Epidermal melanocyte (primary cell): Measurements from ENCODE around the gene PFKFB4.
A peak's percentile ranks its signal among the peaks of the same experiment; 100 is the strongest.
"Not testable (repeated sequence)": the region's sequence is repeated elsewhere in the genome, so short reads cannot be mapped to it uniquely, and the experiment has no call there.

Experiments
- DNase-seq: peaks from one replicate; pipeline ENCODE4 v3.0.0; 2011; ENCODE audit warnings: low spot score; ENCODE audit not compliant: insufficient read length

Gene PFKFB4

GRCh38 chr3:48532977-48533337 lies 23.6 kb downstream of the PFKFB4 start:
- DNase-seq: no peak

GRCh38 chr3:48532271-48532976 lies 24.2 kb downstream of the PFKFB4 start:
- DNase-seq: no peak

- not testable (repeated sequence) for DNase-seq
These were observed 25.9 kb downstream of the PFKFB4 start for GRCh38 chr3:48530701-48531100.

- no peak for DNase-seq
These were observed 27.8 kb downstream of the PFKFB4 start for GRCh38 chr3:48528754-48529153.

- DNase-seq: no peak
These were observed 28.6 kb downstream of the PFKFB4 start for GRCh38 chr3:48528048-48528447.

- no peak for DNase-seq
These were observed 31.6 kb downstream of the PFKFB4 start for GRCh38 chr3:48524970-48525369.

GRCh38 chr3:48521635-48522034 lies 35.0 kb downstream of the PFKFB4 start:
- no peak for DNase-seq

- no peak for DNase-seq
These were observed 37.3 kb downstream of the PFKFB4 start for GRCh38 chr3:48519277-48519643.

GRCh38 chr3:48518638-48519276 lies 37.8 kb downstream of the PFKFB4 start:
- no peak for DNase-seq

GRCh38 chr3:48518069-48518468 lies 38.5 kb downstream of the PFKFB4 start:
- DNase-seq: no peak

- no peak for DNase-seq
These were observed 40.0 kb downstream of the PFKFB4 start for GRCh38 chr3:48516571-48516970.

GRCh38 chr3:48514431-48515227 lies 42.0 kb downstream of the PFKFB4 start:
- no peak for DNase-seq

GRCh38 chr3:48511551-48511950 lies 45.1 kb downstream of the PFKFB4 start:
- DNase-seq: no peak

GRCh38 chr3:48507256-48508061 lies 49.1 kb downstream of the PFKFB4 start:
- DNase-seq: no peak

- DNase-seq: no peak
These were observed 50.6 kb downstream of the PFKFB4 start for GRCh38 chr3:48505968-48506504.

- no peak for DNase-seq
These were observed 51.5 kb downstream of the PFKFB4 start for GRCh38 chr3:48505146-48505545.

GRCh38 chr3:48504051-48504946 lies 52.3 kb downstream of the PFKFB4 start, which contains the start of gene SHISA5:
SHISA5 (minus strand) TSS chr3:48504174; CDS start chr3:48504094, 80 bp downstream.
- peak; percentile 43 for DNase-seq

GRCh38 chr3:48503401-48504050 lies 53.1 kb downstream of the PFKFB4 start:
- DNase-seq: no peak

GRCh38 chr3:48502728-48503168 lies 53.9 kb downstream of the PFKFB4 start:
- no peak for DNase-seq

- no peak for DNase-seq
These were observed 54.5 kb downstream of the PFKFB4 start for GRCh38 chr3:48502121-48502520.
